Endodermal cell (in vitro differentiated cells): ENCODE results near the gene KCNA2. TPM values are rescaled to one million over a fixed set of nuclear protein-coding genes. Genes with fewer than 3 reads are reported as not detected.

Source experiments
- DNase-seq: peaks from one replicate; pipeline ENCODE4 v3.0.0-alpha.2; 2017
- H3K27ac ChIP-seq: 2 replicates; pipeline ENCODE4 v1.5.1; 2013; ENCODE audit warnings: mild to moderate bottlenecking, low read depth, low read length, moderate library complexity
- H3K27me3 ChIP-seq: 2 replicates; pipeline ENCODE4 v1.6.1; 2013; ENCODE audit warnings: mild to moderate bottlenecking, low read length, moderate library complexity; ENCODE audit not compliant: insufficient read depth, control insufficient read depth, poor library complexity, severe bottlenecking
- H3K36me3 ChIP-seq: 2 replicates; pipeline ENCODE4 v1.7.0; 2013; ENCODE audit warnings: mild to moderate bottlenecking, low read length, moderate library complexity; ENCODE audit not compliant: control insufficient read depth, insufficient read depth
- H3K4me1 ChIP-seq: one replicate; pipeline ENCODE4 v1.7.0; 2013; ENCODE audit warnings: low read length; ENCODE audit not compliant: control insufficient read depth, insufficient read depth
- H3K4me3 ChIP-seq: 2 replicates; pipeline ENCODE4 v1.5.1; 2013; ENCODE audit warnings: mild to moderate bottlenecking, low read length, moderate library complexity
- H3K9ac ChIP-seq: 2 replicates; pipeline ENCODE4 v1.6.1; 2013; ENCODE audit warnings: mild to moderate bottlenecking, low read length, moderate library complexity; ENCODE audit not compliant: poor library complexity, severe bottlenecking; ENCODE audit errors: extremely low read depth
- H3K9me3 ChIP-seq: 2 replicates; pipeline ENCODE4 v1.6.1; 2013; ENCODE audit warnings: mild to moderate bottlenecking, low read length, moderate library complexity; ENCODE audit not compliant: control insufficient read depth
- H3K27ac Mint-ChIP-seq: 2 replicates; pipeline ENCODE4 v1.8.0; 2020; ENCODE audit warnings: mixed read lengths
- H3K27me3 Mint-ChIP-seq: 2 replicates; pipeline ENCODE4 v1.8.0; 2021; ENCODE audit warnings: mild to moderate bottlenecking, mixed read lengths; ENCODE audit not compliant: insufficient read depth
- H3K36me3 Mint-ChIP-seq: 2 replicates; pipeline ENCODE4 v1.8.0; 2020; ENCODE audit warnings: low read depth, mixed read lengths
- H3K4me1 Mint-ChIP-seq: 2 replicates; pipeline ENCODE4 v1.8.0; 2020; ENCODE audit warnings: mixed read lengths
- H3K4me3 Mint-ChIP-seq: 2 replicates; pipeline ENCODE4 v1.8.0; 2020; ENCODE audit warnings: mild to moderate bottlenecking, moderate library complexity, mixed read lengths
- H3K9me3 Mint-ChIP-seq: 2 replicates; pipeline ENCODE4 v1.8.0; 2020; ENCODE audit warnings: mild to moderate bottlenecking, mixed read lengths
- WGBS, 2 experiments: methylation state at CpG; one replicate each; pipeline versions ENCODE4 v1.1.5 to v1.1.7; 2013; ENCODE audit warnings: missing lambda C conversion rate in 2 of 2, mixed read lengths in 1 of 2; ENCODE audit not compliant: insufficient coverage in 1 of 2, insufficient read length in 1 of 2; 5-methylcytosine and 5-hydroxymethylcytosine counted together
- long read RNA-seq, 4 experiments: library from polyadenylated mRNA in 2 of 4; library from RNA in 1 of 4; library from capped mRNA in 1 of 4; stranded (forward) in 3 of 4; unstranded in 1 of 4; transcript quantifications; one replicate each; pipeline ENCODE4 v2.0.0, GENCODE V29; 2020 to 2021; ENCODE audit warnings: inconsistent platforms in 1 of 4
- polyA plus RNA-seq, 2 experiments: library from polyadenylated mRNA; stranded (reverse); fragments of 50-300 nt; gene quantifications; one replicate each; pipeline ENCODE4 v1.2.3, GENCODE V29; 2013
- total RNA-seq, 2 donors: library from RNA; stranded (reverse); fragmentation: NEBNext Ultra II Directional in 1 of 2; extraction: Animal tissue kit (Norgen Biotek cat#: 25700) in 1 of 2; gene quantifications; 2 replicates in 1 of 2; 3 replicates in 1 of 2; pipeline ENCODE4 v1.2.1, GENCODE V29; 2021
- TF ChIP-seq, protein P1 (sequence below): fragments of 200-600 bp; sonication (generic); conservative IDR thresholded peaks from 2 replicates; pipeline ENCODE4 v1.5.0; 2021; ENCODE audit warnings: antibody characterized with exemption, mild to moderate bottlenecking

Gene KCNA2
- total RNA-seq = under 1 TPM; 0.11 to 0.57 TPM
- polyA plus RNA-seq (2013, experiment 1 of 2) = 7.8 TPM
- polyA plus RNA-seq (2013, experiment 2 of 2) = 7.9 TPM
- long read RNA-seq, experiment 1, partial matches to known transcripts = 0 of 1 reads
- long read RNA-seq, experiment 1, other reads (novel, unspliced or antisense) = 1 of 1 reads
- long read RNA-seq, experiment 2 = 0 reads
- long read RNA-seq, experiment 3 = 0 reads
- long read RNA-seq, experiment 4 = 0 reads

- Histone ChIP-seq H3K36me3 (no peaks in the 10 kb centered on the region), H3K9me3 (no peaks in the 10 kb centered on the region), H3K4me3 (peak within 1 kb of the TSS; percentile 78), H3K27ac (no peak within 1 kb of the TSS), H3K4me1 (peaks cover 7% of the 10 kb centered on the region), H3K27me3 (peaks cover 82% of the 10 kb centered on the region), H3K9ac (no peak within 1 kb of the TSS)
- H3K27ac Mint-ChIP-seq = no peak within 1 kb of the TSS
- TF ChIP-seq, protein P1, sequence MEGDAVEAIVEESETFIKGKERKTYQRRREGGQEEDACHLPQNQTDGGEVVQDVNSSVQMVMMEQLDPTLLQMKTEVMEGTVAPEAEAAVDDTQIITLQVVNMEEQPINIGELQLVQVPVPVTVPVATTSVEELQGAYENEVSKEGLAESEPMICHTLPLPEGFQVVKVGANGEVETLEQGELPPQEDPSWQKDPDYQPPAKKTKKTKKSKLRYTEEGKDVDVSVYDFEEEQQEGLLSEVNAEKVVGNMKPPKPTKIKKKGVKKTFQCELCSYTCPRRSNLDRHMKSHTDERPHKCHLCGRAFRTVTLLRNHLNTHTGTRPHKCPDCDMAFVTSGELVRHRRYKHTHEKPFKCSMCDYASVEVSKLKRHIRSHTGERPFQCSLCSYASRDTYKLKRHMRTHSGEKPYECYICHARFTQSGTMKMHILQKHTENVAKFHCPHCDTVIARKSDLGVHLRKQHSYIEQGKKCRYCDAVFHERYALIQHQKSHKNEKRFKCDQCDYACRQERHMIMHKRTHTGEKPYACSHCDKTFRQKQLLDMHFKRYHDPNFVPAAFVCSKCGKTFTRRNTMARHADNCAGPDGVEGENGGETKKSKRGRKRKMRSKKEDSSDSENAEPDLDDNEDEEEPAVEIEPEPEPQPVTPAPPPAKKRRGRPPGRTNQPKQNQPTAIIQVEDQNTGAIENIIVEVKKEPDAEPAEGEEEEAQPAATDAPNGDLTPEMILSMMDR = peak; percentile 21
- peaks cover 12% of the 10 kb centered on the region for H3K4me1 Mint-ChIP-seq
- peaks cover 85% of the 10 kb centered on the region for H3K27me3 Mint-ChIP-seq
- no peaks in the 10 kb centered on the region for H3K36me3 Mint-ChIP-seq
- 0 to 1% methylated on average over 6 to 41 of the region's 41 CpGs for WGBS, 2 experiments
- DNase-seq = peak; percentile 87
- peak within 1 kb of the TSS; percentile 65 for H3K4me3 Mint-ChIP-seq
- no peaks in the 10 kb centered on the region for H3K9me3 Mint-ChIP-seq
Observed at GRCh38 chr1:110605901-110606656, at the start of gene KCNA2. Gene KCNA2, minus strand, starts transcription at chr1:110606358. Its CDS starts 1,576 bp downstream, at chr1:110604782.

DNA sequence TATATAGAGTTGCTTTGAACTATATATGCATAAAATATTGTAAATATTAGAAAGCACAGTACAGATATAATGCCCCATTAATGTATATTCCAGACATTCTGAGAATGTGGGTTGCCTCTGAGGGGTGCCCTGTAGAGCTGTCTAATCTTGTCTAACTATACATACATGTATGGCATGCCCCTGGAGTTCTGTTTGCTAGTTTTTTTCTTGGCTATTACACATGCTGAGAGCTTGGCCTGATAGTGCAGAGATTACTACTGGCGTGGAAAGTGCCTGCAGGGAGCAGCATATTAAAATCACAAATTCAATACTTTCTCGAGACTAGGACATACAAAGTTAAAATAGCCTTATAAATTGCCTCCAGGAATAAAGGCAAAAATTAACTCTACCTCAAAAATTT lies 44.5 kb upstream of the KCNA2 start:
- Mint-ChIP-seq H3K36me3 (no peaks in the 10 kb centered on the region), H3K9me3 (no peaks in the 10 kb centered on the region), H3K4me1 (no peaks in the 10 kb centered on the region), H3K27ac (no peak overlapping the region), H3K4me3 (no peak overlapping the region), H3K27me3 (no peaks in the 10 kb centered on the region)
- no peak overlapping the region for H3K9ac ChIP-seq
- no peak overlapping the region for H3K4me3 ChIP-seq
- peaks cover 10% of the 10 kb centered on the region for H3K27me3 ChIP-seq
- no peaks in the 10 kb centered on the region for H3K4me1 ChIP-seq
- no peaks in the 10 kb centered on the region for H3K36me3 ChIP-seq
- no peaks in the 10 kb centered on the region for H3K9me3 ChIP-seq
- no peak for DNase-seq
- no peak overlapping the region for H3K27ac ChIP-seq
- TF ChIP-seq, protein P1 = no peak
- WGBS, 2 experiments = 81 to 95% methylated on average over 2 of the region's 2 CpGs

DNA sequence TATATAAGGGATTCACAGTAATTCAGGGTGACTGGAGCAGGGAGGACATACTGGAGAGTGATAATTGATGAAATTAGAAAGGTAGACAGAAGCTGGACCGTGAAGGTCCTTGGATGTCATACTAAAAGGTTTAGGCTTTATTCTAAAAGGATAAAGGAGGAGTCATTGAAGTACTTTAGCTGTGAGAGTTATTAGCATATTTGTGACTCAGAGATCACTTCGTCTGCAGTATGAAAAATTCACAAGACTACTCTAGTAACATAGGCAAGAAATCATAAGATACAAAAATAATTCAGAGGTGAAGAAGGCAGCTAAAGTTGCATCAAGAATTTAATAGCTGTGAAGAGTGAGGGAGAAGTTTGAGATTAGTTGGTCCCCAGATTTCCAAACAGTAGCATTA lies 42.3 kb upstream of the KCNA2 start:
- WGBS, 2 experiments = 75 to 78% methylated on average over 1 to 2 of the region's 2 CpGs
- H3K4me1 ChIP-seq = no peaks in the 10 kb centered on the region
- Mint-ChIP-seq H3K4me1 (no peaks in the 10 kb centered on the region), H3K27ac (no peak overlapping the region), H3K4me3 (no peak overlapping the region), H3K27me3 (no peaks in the 10 kb centered on the region), H3K36me3 (no peaks in the 10 kb centered on the region), H3K9me3 (no peaks in the 10 kb centered on the region)
- TF ChIP-seq, protein P1 = no peak
- no peaks in the 10 kb centered on the region for H3K36me3 ChIP-seq
- DNase-seq = no peak
- no peak overlapping the region for H3K9ac ChIP-seq
- peaks cover 10% of the 10 kb centered on the region for H3K27me3 ChIP-seq
- no peak overlapping the region for H3K4me3 ChIP-seq
- H3K9me3 ChIP-seq = no peaks in the 10 kb centered on the region
- H3K27ac ChIP-seq = no peak overlapping the region
